ENCODE data around the gene BTG4. TPM values are rescaled to one million over a fixed set of nuclear protein-coding genes. Genes with fewer than 3 reads are reported as not detected.

BTG4 gene
- total RNA-seq, 3 donors from 2014 or later (not counting 1 experiment from before 2014, with no cell fraction given), result not detected

DNA sequence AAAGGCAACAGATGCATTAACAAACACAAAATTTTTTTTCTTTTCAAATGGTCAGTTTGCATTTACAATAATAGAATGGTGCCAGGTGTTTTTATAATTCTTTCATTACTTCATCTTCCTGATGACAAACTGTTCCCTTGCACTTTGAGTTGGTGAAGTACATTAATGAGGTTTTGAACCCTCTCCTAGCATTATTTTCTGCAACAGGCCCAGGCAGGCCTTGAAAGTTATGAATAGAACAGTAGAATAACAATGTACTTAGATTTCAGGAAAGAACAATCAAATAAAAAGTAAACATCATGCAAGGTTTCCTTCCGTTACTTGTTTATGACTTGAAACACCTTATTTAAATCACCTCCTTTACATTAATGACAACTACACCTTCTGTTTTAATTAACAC lies 9.6 kb downstream of the BTG4 start:
- no peak overlapping the region for H3K4me3 Mint-ChIP-seq
- Histone ChIP-seq H3K9me3 (ENCODE audit: control insufficient read depth, insufficient read depth, low read length) (no peaks in the 10 kb centered on the region), H3K36me3 (ENCODE audit: control insufficient read depth, insufficient read depth, low read length) (no peaks in the 10 kb centered on the region), H3K4me3 (ENCODE audit: low read length) (no peak overlapping the region), H3K4me1 (ENCODE audit: control insufficient read depth, insufficient read depth, low read length) (no peaks in the 10 kb centered on the region), H3K27me3 (ENCODE audit: control insufficient read depth, insufficient read depth, low read length) (peaks cover 2% of the 10 kb centered on the region), H3K27ac (ENCODE audit: low read length) (no peak overlapping the region)
- ATAC-seq (no peak), DNase-seq (no peak)
- H3K9me3 Mint-ChIP-seq, result no peaks in the 10 kb centered on the region
- intact Hi-C loops (cut with micrococcal nuclease), result no loop called here
- 88% methylated on average over 1 of the region's 1 CpG for WGBS (ENCODE audit: insufficient coverage)
- H3K27ac Mint-ChIP-seq, result no peak overlapping the region
- peaks cover 27 to 61% of the 10 kb centered on the region in 2 donors for H3K27me3 Mint-ChIP-seq (ENCODE audit: low read depth in 2 of 2)
- no peaks in the 10 kb centered on the region for H3K4me1 Mint-ChIP-seq
- H3K36me3 Mint-ChIP-seq, result no peaks in the 10 kb centered on the region
- TF ChIP-seq, protein P1, sequence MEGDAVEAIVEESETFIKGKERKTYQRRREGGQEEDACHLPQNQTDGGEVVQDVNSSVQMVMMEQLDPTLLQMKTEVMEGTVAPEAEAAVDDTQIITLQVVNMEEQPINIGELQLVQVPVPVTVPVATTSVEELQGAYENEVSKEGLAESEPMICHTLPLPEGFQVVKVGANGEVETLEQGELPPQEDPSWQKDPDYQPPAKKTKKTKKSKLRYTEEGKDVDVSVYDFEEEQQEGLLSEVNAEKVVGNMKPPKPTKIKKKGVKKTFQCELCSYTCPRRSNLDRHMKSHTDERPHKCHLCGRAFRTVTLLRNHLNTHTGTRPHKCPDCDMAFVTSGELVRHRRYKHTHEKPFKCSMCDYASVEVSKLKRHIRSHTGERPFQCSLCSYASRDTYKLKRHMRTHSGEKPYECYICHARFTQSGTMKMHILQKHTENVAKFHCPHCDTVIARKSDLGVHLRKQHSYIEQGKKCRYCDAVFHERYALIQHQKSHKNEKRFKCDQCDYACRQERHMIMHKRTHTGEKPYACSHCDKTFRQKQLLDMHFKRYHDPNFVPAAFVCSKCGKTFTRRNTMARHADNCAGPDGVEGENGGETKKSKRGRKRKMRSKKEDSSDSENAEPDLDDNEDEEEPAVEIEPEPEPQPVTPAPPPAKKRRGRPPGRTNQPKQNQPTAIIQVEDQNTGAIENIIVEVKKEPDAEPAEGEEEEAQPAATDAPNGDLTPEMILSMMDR (IDR thresholded peaks at IDR 0.05), result no peak

DNA sequence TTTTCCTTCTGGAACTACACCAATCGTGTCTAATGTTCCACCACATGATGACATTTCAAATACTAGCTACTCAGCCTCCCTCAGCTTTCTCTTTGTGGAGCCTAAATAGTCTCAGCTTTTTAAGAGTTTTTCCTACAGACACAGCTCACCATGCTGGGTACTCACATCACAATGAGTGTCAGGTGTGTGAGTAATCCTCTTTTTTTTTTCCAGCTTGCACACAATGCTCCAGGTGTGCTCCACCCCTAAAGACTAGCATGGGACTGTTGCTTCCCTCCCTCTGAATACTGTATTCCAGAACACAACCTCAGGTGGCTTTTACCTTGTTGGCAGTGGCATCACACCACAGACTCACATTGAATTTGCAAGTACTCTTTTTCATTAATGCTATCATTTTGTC lies 11.7 kb downstream of the BTG4 start:
- Mint-ChIP-seq H3K4me1 (no peaks in the 10 kb centered on the region), H3K36me3 (no peaks in the 10 kb centered on the region), H3K9me3 (no peaks in the 10 kb centered on the region), H3K4me3 (no peak overlapping the region), H3K27me3 (ENCODE audit: low read depth in 2 of 2) (peaks cover 27 to 61% of the 10 kb centered on the region in 2 donors), H3K27ac (no peak overlapping the region)
- no peaks in the 10 kb centered on the region for H3K36me3 ChIP-seq (ENCODE audit: control insufficient read depth, insufficient read depth, low read length)
- WGBS (ENCODE audit: insufficient coverage), result 68% methylated on average over 1 of the region's 1 CpG
- H3K27ac ChIP-seq (ENCODE audit: low read length), result no peak overlapping the region
- TF ChIP-seq, protein P1 (IDR thresholded peaks at IDR 0.05), result no peak
- H3K9me3 ChIP-seq (ENCODE audit: control insufficient read depth, insufficient read depth, low read length), result no peaks in the 10 kb centered on the region
- H3K4me1 ChIP-seq (ENCODE audit: control insufficient read depth, insufficient read depth, low read length), result no peaks in the 10 kb centered on the region
- peaks cover 2% of the 10 kb centered on the region for H3K27me3 ChIP-seq (ENCODE audit: control insufficient read depth, insufficient read depth, low read length)
- no peak overlapping the region for H3K4me3 ChIP-seq (ENCODE audit: low read length)
- DNase-seq, result no peak
- no peak for ATAC-seq
- intact Hi-C loops (cut with micrococcal nuclease), result no loop called here

DNA sequence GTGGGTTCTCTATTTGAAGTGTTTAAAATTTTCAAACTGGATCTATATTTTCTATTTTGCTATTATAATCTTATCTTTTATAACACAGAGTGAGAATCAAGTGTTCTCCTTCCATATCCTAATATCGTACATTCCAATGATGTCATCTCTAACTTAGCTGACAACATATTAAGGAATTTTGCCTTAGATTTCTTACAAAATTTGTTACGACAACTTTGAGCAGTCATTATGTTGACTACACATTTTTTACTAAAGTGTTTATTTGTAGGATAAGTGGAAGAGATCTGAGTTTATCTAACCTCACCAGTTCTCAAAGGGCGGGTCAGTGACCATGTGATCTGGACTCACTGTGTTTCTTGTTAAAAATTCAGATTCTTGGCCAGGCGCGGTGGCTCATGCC lies 12.7 kb downstream of the BTG4 start:
- Mint-ChIP-seq H3K27ac (no peak overlapping the region), H3K27me3 (ENCODE audit: low read depth in 2 of 2) (peaks cover 27 to 51% of the 10 kb centered on the region in 2 donors), H3K36me3 (no peaks in the 10 kb centered on the region), H3K9me3 (no peaks in the 10 kb centered on the region), H3K4me1 (no peaks in the 10 kb centered on the region), H3K4me3 (no peak overlapping the region)
- H3K4me3 ChIP-seq (ENCODE audit: low read length), result no peak overlapping the region
- H3K27me3 ChIP-seq (ENCODE audit: control insufficient read depth, insufficient read depth, low read length), result peaks cover 2% of the 10 kb centered on the region
- H3K36me3 ChIP-seq (ENCODE audit: control insufficient read depth, insufficient read depth, low read length), result no peaks in the 10 kb centered on the region
- no peak overlapping the region for H3K27ac ChIP-seq (ENCODE audit: low read length)
- intact Hi-C loops (cut with micrococcal nuclease), result no loop called here
- ATAC-seq, result no peak
- no peak for DNase-seq
- H3K4me1 ChIP-seq (ENCODE audit: control insufficient read depth, insufficient read depth, low read length), result no peaks in the 10 kb centered on the region
- no peaks in the 10 kb centered on the region for H3K9me3 ChIP-seq (ENCODE audit: control insufficient read depth, insufficient read depth, low read length)
- TF ChIP-seq, protein P1 (IDR thresholded peaks at IDR 0.05), result no peak
- 94% methylated on average over 4 of the region's 5 CpGs for WGBS (ENCODE audit: insufficient coverage)

DNA sequence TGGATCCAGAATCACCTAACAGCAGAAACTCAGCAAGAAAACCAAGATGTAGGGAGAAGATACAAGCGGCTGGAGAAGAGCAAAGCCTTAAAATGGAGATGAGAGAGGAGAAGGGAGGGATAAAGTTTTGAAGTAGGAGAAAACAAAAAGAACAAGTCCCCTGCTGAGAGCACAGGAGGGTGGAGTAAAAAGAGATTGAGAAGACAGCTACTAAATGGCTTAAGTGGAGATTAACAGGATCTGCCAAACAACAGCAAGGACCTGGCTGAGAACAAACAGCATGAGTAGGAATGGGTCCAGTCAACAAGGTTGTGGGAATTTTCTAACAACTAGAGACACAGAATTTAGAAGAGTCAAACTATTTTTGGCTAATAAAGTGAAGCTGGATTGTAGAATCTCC lies 18.1 kb downstream of the BTG4 start:
- no peak overlapping the region for H3K4me3 ChIP-seq (ENCODE audit: low read length)
- TF ChIP-seq, protein P1 (IDR thresholded peaks at IDR 0.05), result no peak
- no peaks in the 10 kb centered on the region for H3K27me3 ChIP-seq (ENCODE audit: control insufficient read depth, insufficient read depth, low read length)
- H3K27ac Mint-ChIP-seq, result no peak overlapping the region
- 78% methylated on average over 1 of the region's 1 CpG for WGBS (ENCODE audit: insufficient coverage)
- no peaks in the 10 kb centered on the region for H3K4me1 ChIP-seq (ENCODE audit: control insufficient read depth, insufficient read depth, low read length)
- H3K4me1 Mint-ChIP-seq, result no peaks in the 10 kb centered on the region
- H3K4me3 Mint-ChIP-seq, result no peak overlapping the region
- no peak overlapping the region for H3K27ac ChIP-seq (ENCODE audit: low read length)
- H3K36me3 ChIP-seq (ENCODE audit: control insufficient read depth, insufficient read depth, low read length), result no peaks in the 10 kb centered on the region
- intact Hi-C loops (cut with micrococcal nuclease), result no loop called here
- H3K36me3 Mint-ChIP-seq, result no peaks in the 10 kb centered on the region
- H3K9me3 ChIP-seq (ENCODE audit: control insufficient read depth, insufficient read depth, low read length), result no peaks in the 10 kb centered on the region
- no peaks in the 10 kb centered on the region for H3K9me3 Mint-ChIP-seq
- ATAC-seq, result no peak
- no peak for DNase-seq
- peaks cover 18 to 54% of the 10 kb centered on the region in 2 donors for H3K27me3 Mint-ChIP-seq (ENCODE audit: low read depth in 2 of 2)
